Measurements from ENCODE around the gene AP4M1. TPM values are rescaled to one million over a fixed set of nuclear protein-coding genes. Genes with fewer than 3 reads are reported as not detected.

Gene AP4M1
- total and polyA plus RNA-seq, 2 experiments from 2014 or later: 16.2 to 18.7 TPM

DNA sequence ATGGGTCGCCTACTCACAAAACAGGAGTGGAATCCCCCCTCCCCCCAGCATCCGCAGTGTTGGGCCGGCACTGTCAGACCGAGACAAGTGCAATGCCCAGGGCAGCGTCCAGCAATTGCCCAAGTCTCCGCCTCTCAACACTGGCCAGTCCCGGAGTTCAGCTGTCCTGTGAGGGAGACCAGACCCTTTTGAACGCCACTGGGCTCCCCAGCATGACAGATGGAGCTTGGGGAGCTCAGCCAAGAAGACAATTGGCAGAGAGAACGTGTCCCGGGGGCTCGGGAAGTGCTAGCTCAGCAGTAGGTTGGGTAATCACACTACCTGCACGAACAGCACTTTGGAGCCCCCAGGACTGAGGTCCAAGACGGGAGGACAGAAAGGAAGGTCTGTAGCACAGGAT, 7.9 kb upstream of the AP4M1 start:
- Histone ChIP-seq H3K27ac (no peak overlapping the region), H3K9ac (no peak overlapping the region), H3K9me3 (ENCODE audit: low read depth) (no peaks in the 10 kb centered on the region), H3F3A (ENCODE audit: insufficient read depth) (peaks cover 66% of the 10 kb centered on the region), H3K4me2 (ENCODE audit: unreplicated experiment) (no peak overlapping the region), H3K27me3 (replicated peaks; ENCODE audit: insufficient read depth) (no peaks in the 10 kb centered on the region), H3K9me2 (ENCODE audit: insufficient read depth) (no peaks in the 10 kb centered on the region), H3K79me2 (ENCODE audit: insufficient read depth) (peaks cover 73% of the 10 kb centered on the region), H3K4me3 (no peak overlapping the region), H2AFZ (no peak overlapping the region), H3K4me1 (ENCODE audit: insufficient read depth) (peaks cover 18% of the 10 kb centered on the region), H3K36me3 (ENCODE audit: low read depth) (peaks cover 45% of the 10 kb centered on the region), H4K20me1 (ENCODE audit: insufficient read depth) (no peaks in the 10 kb centered on the region)
- 58 to 66% methylated on average over 12 to 13 of the region's 13 CpGs for WGBS, 2 experiments (ENCODE audit: low coverage in 1 of 2, low lambda C conversion rate in 2 of 2, missing lambda C conversion rate in 2 of 2)
- in situ Hi-C loops (cut with MboI): no loop called here
- DNase-seq: no peak
- TF ChIP-seq EZH2 (IDR thresholded peaks at IDR 0.05; ENCODE audit: insufficient read depth, poor library complexity, severe bottlenecking): no peak
- TF ChIP-seq EZH2phosphoT487 (IDR thresholded peaks at IDR 0.05; ENCODE audit: insufficient read depth, low read depth): no peak

DNA sequence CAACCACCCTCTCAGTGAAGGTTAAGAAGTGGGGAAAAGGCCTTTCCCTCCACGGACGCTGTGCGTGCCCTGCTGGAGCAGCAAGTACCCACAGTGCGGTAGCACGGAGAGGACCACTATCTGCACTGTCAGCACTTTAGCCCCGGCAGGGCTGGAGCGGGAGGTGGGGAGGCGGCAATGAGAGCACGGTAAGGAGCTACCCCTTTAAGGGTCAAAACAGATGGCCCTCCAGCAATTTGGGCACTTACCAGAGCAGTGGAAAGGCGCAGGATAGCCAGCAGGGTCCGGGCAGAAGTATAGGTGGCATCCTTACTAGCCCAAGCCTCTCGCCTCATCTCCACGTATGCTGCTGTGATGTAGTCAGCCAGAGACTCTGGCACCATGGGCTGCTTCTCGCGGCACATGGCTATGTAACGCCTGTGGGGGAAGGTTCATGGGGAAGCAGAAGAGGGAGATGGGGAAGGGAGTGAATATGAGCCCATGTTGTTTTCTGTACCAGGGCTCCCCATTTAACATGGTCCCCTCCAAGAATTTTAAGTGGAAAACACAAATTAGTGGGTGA, 7.4 kb upstream of the AP4M1 start:
- in situ Hi-C loops (cut with MboI): no loop called here
- TF ChIP-seq EZH2 (IDR thresholded peaks at IDR 0.05; ENCODE audit: insufficient read depth, poor library complexity, severe bottlenecking): no peak
- TF ChIP-seq EZH2phosphoT487 (IDR thresholded peaks at IDR 0.05; ENCODE audit: insufficient read depth, low read depth): no peak
- 95 to 96% methylated on average over 16 of the region's 16 CpGs for WGBS, 2 experiments (ENCODE audit: low coverage in 1 of 2, low lambda C conversion rate in 2 of 2, missing lambda C conversion rate in 2 of 2)
- Histone ChIP-seq H3K79me2 (ENCODE audit: insufficient read depth) (peaks cover 76% of the 10 kb centered on the region), H3F3A (ENCODE audit: insufficient read depth) (peaks cover 67% of the 10 kb centered on the region), H3K4me2 (ENCODE audit: unreplicated experiment) (no peak overlapping the region), H3K9me2 (ENCODE audit: insufficient read depth) (no peaks in the 10 kb centered on the region), H3K36me3 (ENCODE audit: low read depth) (peaks cover 50% of the 10 kb centered on the region), H3K9me3 (ENCODE audit: low read depth) (no peaks in the 10 kb centered on the region), H3K9ac (no peak overlapping the region), H3K4me1 (ENCODE audit: insufficient read depth) (peaks cover 16% of the 10 kb centered on the region), H3K27me3 (replicated peaks; ENCODE audit: insufficient read depth) (no peaks in the 10 kb centered on the region), H2AFZ (no peak overlapping the region), H4K20me1 (ENCODE audit: insufficient read depth) (no peaks in the 10 kb centered on the region), H3K4me3 (no peak overlapping the region), H3K27ac (no peak overlapping the region)
- DNase-seq: no peak

DNA sequence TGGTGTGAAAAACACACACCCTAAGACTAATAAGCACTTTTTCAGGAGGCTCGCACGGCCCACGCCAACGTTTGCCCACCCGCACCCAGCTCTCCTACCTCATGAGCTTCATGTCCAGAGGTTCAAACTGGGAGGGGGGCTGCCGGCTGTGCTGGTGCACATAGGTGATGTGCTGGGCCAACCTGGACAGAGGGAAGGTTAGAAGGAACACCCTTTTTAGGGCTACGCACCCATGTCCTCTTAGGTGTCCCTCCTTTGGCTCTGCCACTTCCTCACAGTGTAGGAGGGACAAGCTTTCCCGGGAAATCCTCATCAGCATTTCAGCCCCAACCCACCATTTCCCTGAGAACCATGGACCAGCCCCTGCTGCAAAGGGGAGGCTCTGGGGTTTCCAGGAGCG, 6.2 kb upstream of the AP4M1 start:
- Histone ChIP-seq H3F3A (ENCODE audit: insufficient read depth) (peaks cover 55% of the 10 kb centered on the region), H3K9me3 (ENCODE audit: low read depth) (no peaks in the 10 kb centered on the region), H3K4me2 (ENCODE audit: unreplicated experiment) (no peak overlapping the region), H3K36me3 (ENCODE audit: low read depth) (peaks cover 57% of the 10 kb centered on the region), H3K27ac (no peak overlapping the region), H3K27me3 (replicated peaks; ENCODE audit: insufficient read depth) (no peaks in the 10 kb centered on the region), H4K20me1 (ENCODE audit: insufficient read depth) (no peaks in the 10 kb centered on the region), H2AFZ (no peak overlapping the region), H3K79me2 (ENCODE audit: insufficient read depth) (peaks cover 87% of the 10 kb centered on the region), H3K4me3 (no peak overlapping the region), H3K9me2 (ENCODE audit: insufficient read depth) (no peaks in the 10 kb centered on the region), H3K4me1 (ENCODE audit: insufficient read depth) (peaks cover 12% of the 10 kb centered on the region), H3K9ac (no peak overlapping the region)
- in situ Hi-C loops (cut with MboI): no loop called here
- 75 to 80% methylated on average over 9 of the region's 9 CpGs for WGBS, 2 experiments (ENCODE audit: low coverage in 1 of 2, low lambda C conversion rate in 2 of 2, missing lambda C conversion rate in 2 of 2)
- TF ChIP-seq EZH2 (IDR thresholded peaks at IDR 0.05; ENCODE audit: insufficient read depth, poor library complexity, severe bottlenecking): no peak
- no peak for TF ChIP-seq EZH2phosphoT487 (IDR thresholded peaks at IDR 0.05; ENCODE audit: insufficient read depth, low read depth)
- DNase-seq: no peak

DNA sequence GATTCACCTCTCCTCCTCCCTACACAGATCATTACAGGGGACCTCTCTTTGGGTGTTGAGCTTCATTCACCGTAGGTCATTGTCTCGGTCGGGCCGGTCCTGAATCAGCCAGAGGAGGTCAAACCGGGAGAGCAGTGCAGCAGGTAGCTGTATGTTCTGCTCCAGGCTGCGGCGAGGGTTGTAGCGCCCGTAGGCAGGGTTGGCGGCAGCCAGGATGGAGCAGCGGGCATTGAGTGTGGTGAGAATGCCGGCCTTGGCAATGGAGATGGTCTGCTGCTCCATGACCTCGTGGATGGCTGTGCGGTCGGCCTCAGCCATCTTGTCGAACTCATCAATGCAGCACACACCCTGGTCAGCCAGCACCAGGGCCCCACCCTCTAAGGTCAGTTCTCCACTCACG, 5.7 kb upstream of the AP4M1 start:
- peaks cover 10% of the 10 kb centered on the region; the same call in 1 of the 2 replicates for H3K4me1 ChIP-seq (ENCODE audit: insufficient read depth)
- H3K9me3 ChIP-seq (ENCODE audit: low read depth): no peaks in the 10 kb centered on the region
- no peak overlapping the region for H2AFZ ChIP-seq
- no peaks in the 10 kb centered on the region for H3K27me3 ChIP-seq (replicated peaks; ENCODE audit: insufficient read depth)
- WGBS, 2 experiments (ENCODE audit: low coverage in 1 of 2, low lambda C conversion rate in 2 of 2, missing lambda C conversion rate in 2 of 2): 94% methylated on average over 17 of the region's 17 CpGs
- H3K27ac ChIP-seq: no peak overlapping the region
- H3K4me3 ChIP-seq: no peak overlapping the region
- TF ChIP-seq EZH2phosphoT487 (IDR thresholded peaks at IDR 0.05; ENCODE audit: insufficient read depth, low read depth): no peak
- TF ChIP-seq EZH2 (IDR thresholded peaks at IDR 0.05; ENCODE audit: insufficient read depth, poor library complexity, severe bottlenecking): no peak
- H3K79me2 ChIP-seq (ENCODE audit: insufficient read depth): peaks cover 83% of the 10 kb centered on the region
- in situ Hi-C loops (cut with MboI): no loop called here
- peaks cover 50% of the 10 kb centered on the region for H3F3A ChIP-seq (ENCODE audit: insufficient read depth)
- peaks cover 57% of the 10 kb centered on the region for H3K36me3 ChIP-seq (ENCODE audit: low read depth)
- no peaks in the 10 kb centered on the region for H3K9me2 ChIP-seq (ENCODE audit: insufficient read depth)
- no peak overlapping the region for H3K4me2 ChIP-seq (ENCODE audit: unreplicated experiment)
- no peaks in the 10 kb centered on the region for H4K20me1 ChIP-seq (ENCODE audit: insufficient read depth)
- no peak overlapping the region for H3K9ac ChIP-seq
- DNase-seq: no peak
